Stimulated activated CD8-positive, alpha-beta memory T cell treated with anti-CD3 and anti-CD28 coated beads, Interleukin-12 subunit alpha, Interleukin-12 subunit beta, amount 100 ng/mL, for 1 hour (primary cell): ENCODE results near the gene ICAM3.
"Not testable (repeated sequence)": the region's sequence is repeated elsewhere in the genome, so short reads cannot be mapped to it uniquely, and the experiment has no call there.

Experiments
- DNase-seq: peaks from one replicate; pipeline ENCODE4 v3.0.0-alpha.2; 2020; ENCODE audit warnings: low read depth

The ICAM3 gene

GRCh38 chr19:10346509-10346908 is 7.1 kb upstream of the ICAM3 start:
- no peak for DNase-seq

- no peak for DNase-seq
Measured at GRCh38 chr19:10344780-10345179, 5.4 kb upstream of the ICAM3 start.

GRCh38 chr19:10343495-10343894 is 4.1 kb upstream of the ICAM3 start:
- no peak for DNase-seq

GRCh38 chr19:10339977-10340376 is 553 bp upstream of the ICAM3 start:
- no peak for DNase-seq

- DNase-seq, result no peak
Measured at GRCh38 chr19:10338940-10339339, 484 bp downstream of the ICAM3 start.

DNA sequence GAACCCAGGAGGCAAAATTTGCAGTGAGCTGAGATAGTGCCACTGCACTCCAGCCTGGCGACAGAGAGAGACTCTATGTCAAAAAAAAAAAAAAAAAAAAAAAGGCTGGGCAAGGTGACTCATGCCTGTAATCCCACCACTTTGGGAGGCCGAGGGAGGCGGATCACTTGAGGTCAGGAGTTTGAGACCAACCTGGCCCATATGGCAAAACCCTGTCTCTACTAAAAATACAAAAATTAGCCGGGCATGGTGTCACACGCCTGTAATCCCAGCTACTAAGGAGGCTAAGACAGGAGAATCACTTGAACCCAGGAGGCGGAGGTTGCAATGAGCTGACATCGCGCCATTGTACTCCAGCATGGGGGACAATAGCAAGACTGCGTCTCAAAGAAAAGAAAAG is 2.7 kb downstream of the ICAM3 start:
- DNase-seq, result not testable (repeated sequence)

GRCh38 chr19:10335352-10335985 is 4.0 kb downstream of the ICAM3 start:
- no peak for DNase-seq

DNA sequence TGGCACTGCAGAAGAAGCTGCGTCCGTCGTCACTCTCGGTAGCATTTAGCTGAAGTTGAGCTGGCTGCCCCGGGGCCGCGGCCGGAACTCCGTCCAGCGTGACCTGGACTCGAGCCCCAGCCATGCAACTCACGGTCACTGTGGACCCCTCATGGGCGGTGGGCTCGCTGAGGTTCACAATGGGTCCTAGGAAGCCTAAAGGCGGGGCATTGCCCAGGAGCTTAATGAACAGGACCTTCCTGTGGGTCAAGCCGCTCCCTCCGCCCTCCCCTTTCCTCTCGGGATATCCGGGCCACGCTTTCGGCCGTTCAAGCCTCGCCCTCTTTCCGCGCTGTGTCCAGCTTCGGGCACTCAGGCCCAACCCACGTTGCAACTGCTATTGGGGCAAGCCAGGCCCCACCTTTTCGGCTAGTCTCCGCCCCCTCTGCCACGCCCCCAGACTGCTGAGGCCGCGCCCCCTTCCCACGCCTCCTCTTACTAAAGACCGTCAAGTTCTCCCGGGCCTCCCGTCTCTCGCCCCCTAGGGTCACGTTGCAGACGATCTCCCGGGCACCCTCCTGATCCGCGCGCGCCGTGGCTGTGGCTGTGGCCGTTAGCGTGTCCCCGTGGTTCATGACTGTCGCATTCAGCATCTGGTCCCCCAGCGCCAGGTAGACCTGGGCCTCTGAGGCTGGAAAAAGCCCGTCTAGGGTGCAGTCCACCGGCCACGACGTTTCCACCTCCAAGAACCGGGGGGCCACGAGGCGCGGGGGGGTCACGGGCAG is 4.7 kb downstream of the ICAM3 start:
- DNase-seq, result no peak

DNA sequence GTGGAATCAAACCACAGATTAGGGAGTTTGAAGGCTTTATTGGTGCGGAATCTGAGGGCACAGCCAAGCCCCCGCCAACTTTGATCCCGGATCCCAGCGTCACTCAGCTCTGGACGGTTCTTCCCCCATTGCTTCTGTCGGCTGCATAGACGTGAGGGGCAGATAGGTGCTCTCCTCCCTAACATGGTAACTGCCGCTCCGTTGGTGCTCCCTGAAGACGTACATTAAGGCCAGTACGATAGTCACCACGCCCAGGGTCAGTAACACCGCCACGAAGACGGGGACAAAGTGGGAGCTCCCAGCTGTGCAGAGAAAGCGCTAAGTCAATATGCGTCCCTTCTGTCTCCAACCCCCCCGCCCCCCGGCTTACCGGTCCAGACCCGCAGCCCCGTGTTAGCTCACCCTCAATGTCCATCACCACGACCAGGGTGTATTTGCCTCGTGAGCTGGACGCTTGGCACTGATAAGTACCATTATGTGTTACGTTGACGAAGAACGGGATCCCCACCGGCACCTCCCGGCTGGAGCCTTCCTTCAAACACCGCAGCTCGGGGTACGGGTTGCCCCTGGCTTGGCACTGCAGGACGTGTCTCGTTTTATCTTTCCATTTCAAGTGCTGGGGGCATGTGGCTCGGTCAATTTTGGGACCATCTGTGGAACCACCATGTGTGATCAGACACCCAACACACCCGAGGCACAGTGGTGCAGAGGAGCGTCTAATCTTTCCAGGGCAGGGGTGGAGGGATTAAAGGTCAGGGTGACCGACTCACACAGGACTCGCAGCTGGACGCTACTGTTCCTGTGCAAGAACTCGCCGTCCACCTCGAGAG is 5.5 kb downstream of the ICAM3 start:
- DNase-seq, result no peak

- DNase-seq, result peak; percentile 94
Measured at GRCh38 chr19:10332965-10333757, 6.3 kb downstream of the ICAM3 start, which contains the start of gene RAVER1. RAVER1 (minus strand) TSS chr19:10333529; CDS start chr19:10333507, 22 bp downstream.

GRCh38 chr19:10332158-10332964 is 7.1 kb downstream of the ICAM3 start:
- DNase-seq, result no peak

- no peak for DNase-seq
Measured at GRCh38 chr19:10329555-10329954, 9.9 kb downstream of the ICAM3 start.

- no peak for DNase-seq
Measured at GRCh38 chr19:10328558-10329429, 10.6 kb downstream of the ICAM3 start.

GRCh38 chr19:10327793-10328192 is 11.6 kb downstream of the ICAM3 start:
- no peak for DNase-seq

GRCh38 chr19:10325732-10326131 is 13.7 kb downstream of the ICAM3 start:
- no peak for DNase-seq

GRCh38 chr19:10321874-10322835 is 17.3 kb downstream of the ICAM3 start:
- DNase-seq, result no peak

GRCh38 chr19:10321417-10321797 is 18.0 kb downstream of the ICAM3 start:
- no peak for DNase-seq

- DNase-seq, result no peak
Measured at GRCh38 chr19:10320602-10321416, 18.6 kb downstream of the ICAM3 start.
